Activated CD4-positive, alpha-beta T cell treated with anti-CD3 and anti-CD28 coated beads, Interleukin-2, amount 10 ng/mL, durations not matched to agents 7 days and 5 days (primary cell): Measurements from ENCODE around the gene SLC16A7. TPM values are rescaled to one million over a fixed set of nuclear protein-coding genes. Genes with fewer than 3 reads are reported as not detected.

Source experiments
- CTCF ChIA-PET: fragments of 350-600 bp; sonication (Branson Sonifier 250); formaldehyde crosslinking; loops from one replicate; lab custom pipeline; 2021; ENCODE audit warnings: antibody characterized with exemption; lab: Charles Lee
- POLR2A ChIA-PET: fragments of 350-600 bp; sonication (Branson Sonifier 250); formaldehyde crosslinking; loops from one replicate; lab custom pipeline; 2021; ENCODE audit warnings: antibody characterized with exemption; lab: Charles Lee
- DNase-seq: peaks from one replicate; pipeline ENCODE4 v3.0.0-alpha.2; 2020
- H3K27ac Mint-ChIP-seq: one replicate; pipeline ENCODE4 v1.8.0; 2021; ENCODE audit warnings: mild to moderate bottlenecking, moderate library complexity, mixed read lengths
- H3K27me3 Mint-ChIP-seq: one replicate; pipeline ENCODE4 v1.8.0; 2021; ENCODE audit warnings: mixed read lengths
- H3K36me3 Mint-ChIP-seq: one replicate; pipeline ENCODE4 v1.8.0; 2021; ENCODE audit warnings: low read depth, mixed read lengths
- H3K4me1 Mint-ChIP-seq: one replicate; pipeline ENCODE4 v1.8.0; 2021; ENCODE audit warnings: mixed read lengths
- H3K4me3 Mint-ChIP-seq: one replicate; pipeline ENCODE4 v1.8.0; 2021; ENCODE audit warnings: mild to moderate bottlenecking, moderate library complexity, mixed read lengths
- H3K9me3 Mint-ChIP-seq: one replicate; pipeline ENCODE4 v1.8.0; 2021; ENCODE audit warnings: mixed read lengths
- total RNA-seq, 2 experiments: library from RNA; stranded (reverse); gene quantifications; one replicate each; pipeline ENCODE4 v1.2.3, GENCODE V29; 2021

Gene SLC16A7, protein sequence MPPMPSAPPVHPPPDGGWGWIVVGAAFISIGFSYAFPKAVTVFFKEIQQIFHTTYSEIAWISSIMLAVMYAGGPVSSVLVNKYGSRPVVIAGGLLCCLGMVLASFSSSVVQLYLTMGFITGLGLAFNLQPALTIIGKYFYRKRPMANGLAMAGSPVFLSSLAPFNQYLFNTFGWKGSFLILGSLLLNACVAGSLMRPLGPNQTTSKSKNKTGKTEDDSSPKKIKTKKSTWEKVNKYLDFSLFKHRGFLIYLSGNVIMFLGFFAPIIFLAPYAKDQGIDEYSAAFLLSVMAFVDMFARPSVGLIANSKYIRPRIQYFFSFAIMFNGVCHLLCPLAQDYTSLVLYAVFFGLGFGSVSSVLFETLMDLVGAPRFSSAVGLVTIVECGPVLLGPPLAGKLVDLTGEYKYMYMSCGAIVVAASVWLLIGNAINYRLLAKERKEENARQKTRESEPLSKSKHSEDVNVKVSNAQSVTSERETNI
- total RNA-seq: 10 to 100 TPM; 41.9 to 46.7 TPM

DNA sequence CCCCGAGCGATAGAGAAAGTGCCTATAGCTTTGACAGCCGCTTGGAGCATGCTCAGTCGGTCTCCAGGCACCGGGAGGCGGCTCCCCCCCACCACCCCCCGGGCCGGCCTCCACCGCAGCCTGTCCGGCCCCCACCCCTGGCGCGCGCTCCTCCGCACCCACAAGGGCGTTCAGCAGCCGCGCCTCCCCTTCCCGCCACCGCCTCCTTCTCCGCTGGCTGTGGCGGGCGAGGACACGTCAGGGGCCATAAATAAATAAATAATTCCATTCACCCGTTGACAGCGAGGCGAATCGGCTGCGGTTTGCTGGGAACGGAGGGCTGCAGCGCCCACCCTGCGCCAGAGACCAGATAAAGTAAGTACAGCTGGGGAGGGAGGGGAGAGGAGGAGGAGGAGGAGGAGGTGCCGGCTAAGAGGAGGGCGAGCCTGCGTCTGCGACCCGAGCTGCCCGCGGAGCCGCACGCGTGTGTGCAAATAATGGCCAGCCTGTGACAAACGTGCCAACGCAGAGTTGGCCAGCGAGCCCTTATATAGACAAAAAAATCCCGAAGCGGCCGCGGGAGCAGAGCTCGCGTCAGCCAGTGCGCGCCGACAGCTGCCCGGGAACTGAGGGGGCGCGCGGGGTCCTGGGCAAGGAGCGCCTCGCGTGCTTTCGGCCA is at the start of gene SLC16A7:
Gene SLC16A7, plus strand, starts transcription at position 147 of the 658 bp plus-strand sequence. CDS start 108,773 bp downstream, outside the sequence.
- peaks cover 34% of the 10 kb centered on the region for H3K36me3 Mint-ChIP-seq
- POLR2A ChIA-PET: interaction anchor here (0.6 to 0.7 kb wide), 2 partner anchors 82 to 158 kb away, joined by 3 to 4 read pairs; no protein-coding TSS in a partner anchor
- no peaks in the 10 kb centered on the region for H3K27me3 Mint-ChIP-seq
- peak within 1 kb of the TSS; percentile 80 for H3K4me3 Mint-ChIP-seq
- peaks cover 54% of the 10 kb centered on the region for H3K4me1 Mint-ChIP-seq
- H3K9me3 Mint-ChIP-seq: no peaks in the 10 kb centered on the region
- CTCF ChIA-PET: no interaction called here
- DNase-seq: peak; percentile 85
- H3K27ac Mint-ChIP-seq: peak within 1 kb of the TSS; percentile 98

DNA sequence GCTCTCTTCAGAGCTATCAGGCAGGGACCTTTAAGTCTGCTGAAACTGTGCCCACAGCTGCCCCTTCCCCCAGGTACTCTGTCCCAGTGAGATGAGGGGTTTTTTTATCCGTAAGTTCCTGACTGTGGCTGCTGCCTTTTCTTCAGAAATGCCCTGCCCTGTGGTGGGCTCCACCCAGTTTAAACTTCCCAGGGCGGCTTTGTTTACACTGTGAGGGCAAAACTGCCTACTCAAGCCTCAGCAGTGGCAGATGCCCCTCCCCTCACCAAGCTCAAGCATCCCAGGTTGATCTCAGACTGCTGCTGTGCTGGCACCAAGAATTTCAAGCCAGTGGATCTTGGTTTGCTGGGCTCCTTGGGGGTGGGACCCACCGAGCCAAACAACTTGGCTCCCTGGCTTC is 46.9 kb upstream of the SLC16A7 start:
- Mint-ChIP-seq H3K27me3 (no peaks in the 10 kb centered on the region), H3K9me3 (no peaks in the 10 kb centered on the region), H3K36me3 (no peaks in the 10 kb centered on the region), H3K27ac (peak overlapping the region; percentile 57), H3K4me1 (peaks cover 22% of the 10 kb centered on the region), H3K4me3 (no peak overlapping the region)
- POLR2A ChIA-PET: no interaction called here
- CTCF ChIA-PET: no interaction called here
- peak; percentile 27 for DNase-seq

DNA sequence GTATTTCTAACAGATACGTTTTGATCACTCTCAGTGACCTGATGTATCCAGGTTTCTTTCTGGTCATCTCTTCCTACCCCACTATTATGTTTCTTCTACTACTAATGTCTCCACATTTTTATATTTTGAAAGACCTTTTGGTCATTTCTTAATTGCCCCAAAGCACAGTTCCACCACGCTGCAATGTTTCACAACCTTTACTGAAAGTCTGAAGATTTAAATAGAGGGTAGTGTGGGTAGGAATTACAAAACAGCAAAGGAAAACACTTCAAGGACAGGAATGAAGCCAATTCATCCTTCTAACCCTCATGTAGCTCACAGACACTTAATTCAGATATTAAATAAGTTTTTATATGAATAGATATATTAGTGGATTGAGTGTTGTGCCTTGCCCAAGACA is 36.1 kb upstream of the SLC16A7 start:
- no peak overlapping the region for H3K4me3 Mint-ChIP-seq
- H3K27me3 Mint-ChIP-seq: no peaks in the 10 kb centered on the region
- no peak for DNase-seq
- POLR2A ChIA-PET: no interaction called here
- CTCF ChIA-PET: no interaction called here
- H3K36me3 Mint-ChIP-seq: no peaks in the 10 kb centered on the region
- no peaks in the 10 kb centered on the region for H3K4me1 Mint-ChIP-seq
- peaks cover 2% of the 10 kb centered on the region for H3K9me3 Mint-ChIP-seq
- no peak overlapping the region for H3K27ac Mint-ChIP-seq

DNA sequence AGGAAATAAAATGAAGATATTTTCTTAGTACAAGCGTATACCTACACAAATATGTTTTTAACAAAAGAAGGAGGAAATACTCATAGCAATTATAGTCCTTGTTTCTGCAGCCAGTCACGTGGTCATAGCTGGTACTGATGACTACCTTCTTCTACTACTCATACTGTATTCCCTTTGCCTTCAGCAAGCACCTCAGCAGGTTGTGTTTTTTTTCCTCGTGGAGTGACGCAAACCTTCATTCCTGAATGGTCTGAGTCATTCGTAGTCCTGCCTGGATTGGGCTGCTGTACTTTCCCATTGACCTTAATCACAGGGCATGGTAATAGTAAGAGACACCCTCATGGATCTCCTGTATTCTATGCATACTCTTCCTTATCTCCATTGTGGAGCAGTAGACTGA is 25.7 kb upstream of the SLC16A7 start:
- CTCF ChIA-PET: no interaction called here

DNA sequence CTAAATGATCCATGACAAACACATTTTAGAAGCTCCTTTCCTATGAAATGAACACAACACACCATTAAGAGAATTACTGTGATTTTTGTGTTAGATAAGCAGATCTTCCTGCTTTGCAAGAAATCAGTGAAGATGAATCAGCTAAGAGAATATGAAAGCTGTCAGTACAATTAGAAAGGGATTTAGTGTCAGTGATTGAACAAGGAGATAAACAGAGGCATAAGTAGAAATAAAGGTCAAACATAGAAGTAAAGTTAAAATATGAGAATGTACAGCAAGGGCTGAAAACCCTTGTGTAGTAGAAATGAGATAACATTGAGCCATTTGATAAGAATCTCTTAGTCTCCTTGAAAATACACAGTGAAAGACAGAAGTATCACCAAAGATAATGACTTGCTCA is 21.4 kb upstream of the SLC16A7 start:
- ChIA-PET POLR2A (no interaction called here), CTCF (no interaction called here)
- Mint-ChIP-seq H3K4me1 (peaks cover 32% of the 10 kb centered on the region), H3K27ac (no peak overlapping the region), H3K9me3 (peaks cover 12% of the 10 kb centered on the region), H3K36me3 (peaks cover 3% of the 10 kb centered on the region), H3K27me3 (no peaks in the 10 kb centered on the region), H3K4me3 (no peak overlapping the region)
- no peak for DNase-seq

More for the DNA sequence above, 25.7 kb upstream of the SLC16A7 start:
- no peak overlapping the region for H3K4me3 Mint-ChIP-seq
- peaks cover 2% of the 10 kb centered on the region for H3K27me3 Mint-ChIP-seq
- peaks cover 4% of the 10 kb centered on the region for H3K4me1 Mint-ChIP-seq
- H3K27ac Mint-ChIP-seq: no peak overlapping the region
- no peak for DNase-seq
- POLR2A ChIA-PET: no interaction called here
- peaks cover 3% of the 10 kb centered on the region for H3K9me3 Mint-ChIP-seq
- no peaks in the 10 kb centered on the region for H3K36me3 Mint-ChIP-seq

DNA sequence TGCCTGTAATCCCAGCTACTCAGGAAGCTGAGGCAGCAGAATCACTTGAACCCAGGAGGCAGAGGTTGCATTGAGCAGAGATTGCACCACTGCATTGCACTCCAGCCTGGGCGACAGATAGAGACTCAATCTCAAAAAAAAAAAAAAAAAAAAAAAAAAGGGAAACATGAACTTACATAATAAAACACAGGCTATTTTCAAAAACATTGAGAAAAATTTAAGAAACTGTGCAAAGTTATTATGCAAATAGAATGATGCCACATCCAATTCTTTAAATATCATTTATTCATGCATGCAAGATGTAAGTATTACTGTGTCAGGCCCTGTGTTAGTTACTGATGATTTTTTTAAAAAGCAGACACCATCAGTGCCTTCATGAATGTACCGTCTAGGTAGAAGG is 20.0 kb upstream of the SLC16A7 start:
- Mint-ChIP-seq H3K9me3 (peaks cover 12% of the 10 kb centered on the region), H3K27me3 (peaks cover 3% of the 10 kb centered on the region), H3K36me3 (peaks cover 3% of the 10 kb centered on the region), H3K27ac (no peak overlapping the region), H3K4me3 (no peak overlapping the region), H3K4me1 (peaks cover 37% of the 10 kb centered on the region)
- DNase-seq: no peak
- ChIA-PET POLR2A (no interaction called here), CTCF (no interaction called here)

DNA sequence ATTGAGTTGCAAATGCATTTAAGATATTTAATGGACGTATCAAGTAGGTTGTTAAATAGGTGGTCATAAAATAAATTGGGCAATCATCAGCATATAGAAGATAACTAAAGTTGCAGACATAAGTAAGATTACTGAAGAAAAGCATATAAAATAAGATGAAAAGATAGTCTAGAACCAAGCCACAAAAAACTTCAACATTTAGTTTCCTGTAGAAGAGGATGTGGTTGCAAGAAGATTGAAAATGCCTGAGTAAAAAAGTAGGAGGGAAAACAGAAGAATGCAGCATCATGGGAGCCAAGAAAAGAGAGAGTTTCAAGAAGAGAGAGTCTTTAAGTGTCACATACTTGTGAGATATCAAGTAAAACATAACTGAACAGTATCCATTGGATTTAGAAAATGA is 17.6 kb upstream of the SLC16A7 start:
- Mint-ChIP-seq H3K36me3 (peaks cover 3% of the 10 kb centered on the region), H3K9me3 (peaks cover 9% of the 10 kb centered on the region), H3K27me3 (peaks cover 3% of the 10 kb centered on the region), H3K4me3 (peak overlapping the region; percentile 0), H3K27ac (peak overlapping the region; percentile 7), H3K4me1 (peaks cover 43% of the 10 kb centered on the region)
- CTCF ChIA-PET: no interaction called here
- no peak for DNase-seq
- POLR2A ChIA-PET: no interaction called here

DNA sequence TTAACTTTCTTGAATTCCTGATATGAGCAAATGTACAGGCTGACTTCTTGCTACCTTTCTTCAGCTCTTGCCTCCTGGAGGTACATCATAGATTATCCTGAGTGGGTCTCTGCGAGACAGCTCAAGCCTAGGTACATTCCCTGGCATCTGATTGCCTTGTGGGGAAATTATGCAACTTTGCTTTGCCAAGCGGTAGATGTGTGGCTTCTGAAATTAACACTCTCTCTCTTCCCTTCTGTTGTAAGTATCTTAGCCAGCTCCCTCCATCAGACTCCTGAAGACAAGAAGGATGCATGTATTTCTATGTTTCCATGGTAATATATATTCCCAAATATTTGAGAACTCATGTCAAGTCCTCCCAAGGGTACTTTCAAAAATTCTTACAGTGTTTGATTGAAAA is 16.2 kb upstream of the SLC16A7 start:
- Mint-ChIP-seq H3K4me1 (peaks cover 43% of the 10 kb centered on the region), H3K36me3 (peaks cover 3% of the 10 kb centered on the region), H3K27me3 (peaks cover 3% of the 10 kb centered on the region), H3K27ac (no peak overlapping the region), H3K9me3 (peaks cover 9% of the 10 kb centered on the region), H3K4me3 (no peak overlapping the region)
- POLR2A ChIA-PET: interaction anchor here (0.6 kb wide), 1 partner anchor 355 kb away, joined by 4 read pairs; no protein-coding TSS in a partner anchor
- CTCF ChIA-PET: no interaction called here
- DNase-seq: no peak

DNA sequence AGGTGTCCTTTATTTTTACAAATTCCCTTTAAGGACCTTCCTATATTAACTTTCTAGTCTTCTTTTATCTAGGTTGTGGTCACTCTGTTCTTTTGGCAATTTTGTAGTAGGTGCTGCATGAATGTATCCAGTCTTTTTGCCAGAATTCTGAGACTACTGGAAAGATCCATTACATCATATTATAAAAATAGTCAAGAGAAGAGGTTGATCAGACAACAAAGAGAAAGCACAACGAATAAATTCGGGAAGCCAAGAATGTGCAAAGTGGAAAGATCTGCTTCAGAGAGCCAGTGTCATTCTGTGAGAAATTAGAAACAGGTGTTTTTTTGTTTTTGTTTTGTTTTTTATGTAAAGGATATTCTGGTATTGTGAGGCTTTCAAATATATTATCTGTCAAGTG is 15.8 kb upstream of the SLC16A7 start:
- Mint-ChIP-seq H3K4me1 (peaks cover 43% of the 10 kb centered on the region), H3K27ac (no peak overlapping the region), H3K27me3 (peaks cover 3% of the 10 kb centered on the region), H3K36me3 (peaks cover 3% of the 10 kb centered on the region), H3K4me3 (no peak overlapping the region), H3K9me3 (peaks cover 9% of the 10 kb centered on the region)
- POLR2A ChIA-PET: no interaction called here
- CTCF ChIA-PET: no interaction called here
- DNase-seq: no peak

DNA sequence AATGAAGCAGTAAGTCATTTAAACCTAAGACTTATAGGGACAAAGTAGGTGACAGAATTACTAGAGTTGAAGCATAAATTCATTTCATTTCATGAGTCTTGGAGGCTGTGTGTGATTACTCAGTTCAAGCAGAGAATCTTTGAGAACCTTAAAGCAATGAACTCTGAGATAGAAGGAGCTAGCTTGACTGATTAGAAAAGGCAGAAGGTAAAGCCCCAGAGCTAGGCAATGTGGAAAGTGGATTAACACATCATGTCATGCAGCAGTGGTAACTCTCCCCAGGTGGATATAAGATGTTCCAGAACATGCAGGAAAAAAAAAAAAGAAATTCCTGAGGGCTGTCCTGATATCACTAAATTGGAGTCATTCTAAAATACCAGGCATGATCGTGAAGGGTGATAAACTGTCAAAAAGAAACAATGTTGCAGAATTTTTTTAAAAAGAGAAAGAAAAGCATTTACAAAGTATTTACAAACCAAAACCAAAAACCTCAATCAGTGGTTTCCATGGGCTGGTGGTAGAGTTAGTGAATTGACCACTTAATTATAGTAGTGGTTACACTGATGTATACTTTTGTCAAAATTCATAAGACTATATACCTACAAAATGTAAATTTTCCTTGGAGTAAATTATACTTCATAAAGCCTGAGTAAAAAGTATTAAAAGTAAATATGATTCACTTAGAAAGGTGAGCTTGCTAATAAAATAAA is 12.7 kb upstream of the SLC16A7 start:
- H3K4me1 Mint-ChIP-seq: peaks cover 26% of the 10 kb centered on the region
- POLR2A ChIA-PET: no interaction called here
- H3K9me3 Mint-ChIP-seq: peaks cover 5% of the 10 kb centered on the region
- H3K4me3 Mint-ChIP-seq: no peak overlapping the region
- CTCF ChIA-PET: no interaction called here
- peak; percentile 9 for DNase-seq
- no peak overlapping the region for H3K27ac Mint-ChIP-seq
- H3K27me3 Mint-ChIP-seq: peaks cover 3% of the 10 kb centered on the region
- H3K36me3 Mint-ChIP-seq: peaks cover 3% of the 10 kb centered on the region

DNA sequence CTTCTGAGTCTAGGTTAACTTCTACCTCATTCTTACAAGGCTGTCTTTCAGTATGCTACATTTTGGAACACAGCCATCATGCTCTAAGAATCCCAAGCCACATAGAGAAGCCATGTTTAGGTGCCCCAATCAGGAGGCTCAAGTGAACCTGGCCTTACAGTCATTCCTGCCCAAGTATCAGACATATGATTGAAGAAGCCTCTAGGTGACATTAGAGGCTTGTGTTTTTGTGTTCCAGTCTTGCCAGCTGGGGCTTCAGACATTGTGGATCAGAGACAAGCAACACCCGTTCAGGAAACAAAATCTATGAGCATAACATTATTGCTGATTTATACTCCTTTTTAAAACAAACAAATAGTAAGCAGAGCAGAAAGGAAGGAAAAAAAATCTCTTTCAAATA is 8.1 kb upstream of the SLC16A7 start:
- ChIA-PET POLR2A (no interaction called here), CTCF (no interaction called here)
- H3K36me3 Mint-ChIP-seq: no peaks in the 10 kb centered on the region

DNA sequence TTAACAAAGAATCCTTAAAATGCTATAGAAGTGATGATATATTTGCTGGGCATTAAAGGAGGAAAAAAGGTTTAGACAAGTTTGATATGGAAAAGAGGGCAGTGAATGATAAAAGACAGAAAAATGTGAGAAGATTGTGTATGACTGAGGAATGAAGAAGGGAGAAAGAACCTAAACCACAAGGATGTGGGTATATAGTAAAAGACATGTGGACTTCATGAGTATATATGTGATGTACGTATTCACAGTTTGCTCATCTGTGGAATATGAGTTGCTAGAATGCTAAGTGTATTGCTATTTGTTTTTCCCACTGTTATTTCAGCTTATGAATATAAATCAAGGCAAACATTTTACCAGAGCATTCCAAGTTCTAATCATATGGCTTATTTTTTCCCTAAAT is 2.1 kb upstream of the SLC16A7 start:
- Mint-ChIP-seq H3K4me3 (no peak overlapping the region), H3K27me3 (no peaks in the 10 kb centered on the region), H3K27ac (no peak overlapping the region), H3K9me3 (no peaks in the 10 kb centered on the region), H3K4me1 (peaks cover 37% of the 10 kb centered on the region), H3K36me3 (peaks cover 14% of the 10 kb centered on the region)
- no peak for DNase-seq
- ChIA-PET CTCF (no interaction called here), POLR2A (no interaction called here)

More for the DNA sequence above, 8.1 kb upstream of the SLC16A7 start:
- no peak for DNase-seq
- no peak overlapping the region for H3K27ac Mint-ChIP-seq
- H3K4me3 Mint-ChIP-seq: no peak overlapping the region
- peaks cover 9% of the 10 kb centered on the region for H3K4me1 Mint-ChIP-seq
- H3K9me3 Mint-ChIP-seq: no peaks in the 10 kb centered on the region
- H3K27me3 Mint-ChIP-seq: no peaks in the 10 kb centered on the region
